GM12873 (cell line): ENCODE results near the gene ARHGAP31.

Experiments
- TF ChIP-seq, protein P1 (sequence below): IDR thresholded peaks from 2 replicates; pipeline ENCODE4 v1.5.1; 2012; ENCODE audit warnings: low read depth, mild to moderate bottlenecking, moderate library complexity, low read length, control low read depth; ENCODE audit not compliant: insufficient read depth; ENCODE audit errors: missing control alignments

The ARHGAP31 gene

GRCh38 chr3:119261055-119261454 lies 33.1 kb upstream of the ARHGAP31 start:
- TF ChIP-seq, protein P1, sequence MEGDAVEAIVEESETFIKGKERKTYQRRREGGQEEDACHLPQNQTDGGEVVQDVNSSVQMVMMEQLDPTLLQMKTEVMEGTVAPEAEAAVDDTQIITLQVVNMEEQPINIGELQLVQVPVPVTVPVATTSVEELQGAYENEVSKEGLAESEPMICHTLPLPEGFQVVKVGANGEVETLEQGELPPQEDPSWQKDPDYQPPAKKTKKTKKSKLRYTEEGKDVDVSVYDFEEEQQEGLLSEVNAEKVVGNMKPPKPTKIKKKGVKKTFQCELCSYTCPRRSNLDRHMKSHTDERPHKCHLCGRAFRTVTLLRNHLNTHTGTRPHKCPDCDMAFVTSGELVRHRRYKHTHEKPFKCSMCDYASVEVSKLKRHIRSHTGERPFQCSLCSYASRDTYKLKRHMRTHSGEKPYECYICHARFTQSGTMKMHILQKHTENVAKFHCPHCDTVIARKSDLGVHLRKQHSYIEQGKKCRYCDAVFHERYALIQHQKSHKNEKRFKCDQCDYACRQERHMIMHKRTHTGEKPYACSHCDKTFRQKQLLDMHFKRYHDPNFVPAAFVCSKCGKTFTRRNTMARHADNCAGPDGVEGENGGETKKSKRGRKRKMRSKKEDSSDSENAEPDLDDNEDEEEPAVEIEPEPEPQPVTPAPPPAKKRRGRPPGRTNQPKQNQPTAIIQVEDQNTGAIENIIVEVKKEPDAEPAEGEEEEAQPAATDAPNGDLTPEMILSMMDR = no peak

DNA sequence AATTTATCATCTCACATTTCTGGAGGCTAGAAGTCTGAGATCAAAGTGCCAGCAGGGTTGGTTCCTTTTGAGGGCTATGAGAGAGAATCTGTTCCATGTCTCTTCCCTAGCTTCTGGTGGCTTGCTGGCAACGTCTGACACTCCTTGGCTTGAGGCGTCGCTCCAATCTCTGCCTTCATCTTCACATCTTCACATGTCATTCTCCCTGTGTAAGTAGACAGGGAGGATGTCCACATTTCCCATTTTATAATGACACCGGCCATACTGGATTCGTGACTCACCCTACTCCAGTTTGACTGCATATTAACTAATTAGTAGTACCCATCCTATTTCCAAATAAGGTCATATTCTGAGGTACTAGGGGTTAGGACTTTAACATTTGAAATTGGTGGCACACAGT lies 17.5 kb upstream of the ARHGAP31 start:
- TF ChIP-seq, protein P1 = no peak

- TF ChIP-seq, protein P1 = no peak
Observed at GRCh38 chr3:119279101-119279554, 15.1 kb upstream of the ARHGAP31 start.

DNA sequence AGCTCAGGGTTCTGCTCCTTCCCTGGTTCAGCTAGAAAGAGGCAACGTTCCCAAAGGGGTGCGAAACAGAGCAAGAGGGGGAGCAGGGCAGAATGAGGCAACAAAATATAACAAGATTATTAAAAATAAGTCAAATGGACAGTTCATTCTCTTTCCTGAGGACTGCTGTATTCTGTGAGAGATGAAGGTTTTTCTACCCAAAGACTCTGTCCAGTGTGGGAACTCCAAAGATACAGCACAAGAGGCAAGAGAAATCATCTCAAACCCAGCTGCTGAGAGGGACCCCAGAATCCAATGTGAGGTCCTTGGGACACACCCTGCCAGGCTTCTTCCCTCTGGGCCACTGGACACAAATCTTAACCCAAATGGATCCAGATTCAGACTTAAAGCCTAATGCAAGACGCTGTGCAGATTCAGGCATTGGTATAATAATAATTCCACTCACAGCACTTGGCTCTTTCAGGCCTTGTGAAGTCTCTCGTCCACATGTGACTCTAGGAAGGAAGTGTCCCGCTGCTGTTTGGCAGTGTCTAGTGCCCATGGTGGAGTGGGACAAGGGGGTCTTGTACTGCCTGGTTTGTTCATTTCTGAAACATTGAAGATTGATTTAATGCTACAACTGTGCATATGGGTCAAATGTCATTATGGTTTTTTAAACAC lies 14.5 kb upstream of the ARHGAP31 start:
- TF ChIP-seq, protein P1 = no peak

DNA sequence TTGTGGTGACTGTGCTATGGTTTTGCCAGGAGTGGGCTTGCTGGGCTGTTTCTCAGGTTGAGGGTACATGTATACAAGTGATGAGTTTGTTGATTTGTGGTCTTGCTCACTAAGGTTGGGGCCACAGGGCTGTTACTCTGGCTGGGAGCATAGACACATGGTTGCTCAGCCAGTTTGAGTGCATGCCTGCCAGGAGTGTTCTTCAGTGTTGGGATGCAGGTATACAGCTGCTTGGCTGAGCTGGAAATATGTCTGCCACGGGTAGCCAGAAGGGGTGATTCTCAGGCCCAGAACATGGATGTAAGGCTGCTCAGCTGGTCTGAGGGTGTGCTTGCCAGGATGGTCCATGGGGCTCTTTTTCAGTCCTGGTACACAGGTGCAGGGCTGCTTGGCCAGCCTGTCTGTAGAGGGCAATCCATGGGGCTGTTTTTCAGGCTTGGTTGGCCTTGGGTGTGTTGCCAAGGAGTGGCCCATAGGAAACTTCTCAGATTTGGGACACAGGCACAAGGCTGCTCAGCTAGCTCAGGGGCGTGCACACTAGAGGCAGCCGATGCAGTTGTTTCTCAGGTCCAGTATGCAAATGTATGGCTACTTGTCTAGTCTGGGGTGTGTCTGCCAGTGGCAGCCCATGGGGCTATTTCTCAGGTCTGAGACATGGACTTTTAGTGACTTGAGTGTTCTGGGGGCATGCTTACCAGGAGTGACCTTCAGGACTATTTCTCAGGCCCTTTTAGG lies 5.3 kb upstream of the ARHGAP31 start:
- TF ChIP-seq, protein P1 = no peak

DNA sequence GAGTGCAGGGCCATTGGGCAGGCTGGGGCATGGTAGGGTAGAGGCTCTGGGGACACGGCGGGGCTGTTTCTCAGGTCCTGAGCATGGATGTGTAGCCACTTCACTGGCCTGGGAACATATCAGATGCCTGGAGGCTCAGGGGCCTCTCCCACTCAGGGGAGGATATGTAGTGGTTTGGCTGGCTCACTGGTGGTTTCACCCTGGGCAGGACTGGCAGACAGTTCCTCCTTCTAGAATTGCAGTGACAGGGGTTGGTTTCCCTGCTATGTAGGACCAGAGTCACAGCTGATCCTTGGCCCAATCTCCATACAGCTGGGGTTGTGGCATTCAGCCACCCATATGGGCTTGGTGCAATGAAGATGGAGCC lies 4.8 kb upstream of the ARHGAP31 start:
- TF ChIP-seq, protein P1 = no peak

- TF ChIP-seq, protein P1 = no peak
Observed at GRCh38 chr3:119290613-119291012, 3.6 kb upstream of the ARHGAP31 start.
